Astrocyte (in vitro differentiated cells and primary cell): ENCODE results near the gene CD24.
A peak's percentile ranks its signal among the peaks of the same experiment; 100 is the strongest.

Experiments used
- EZH2 ChIP-seq: IDR thresholded peaks from 2 replicates; pipeline ENCODE4 v1.6.1; 2012; ENCODE audit warnings: mild to moderate bottlenecking, low read length, inconsistent platforms; ENCODE audit not compliant: insufficient read depth
- TF ChIP-seq, protein P1 (sequence below): IDR thresholded peaks from 2 replicates; pipeline ENCODE4 v1.5.1; 2011; ENCODE audit warnings: low read depth, mild to moderate bottlenecking, inconsistent platforms, low read length, moderate library complexity; ENCODE audit not compliant: insufficient read depth

DNA sequence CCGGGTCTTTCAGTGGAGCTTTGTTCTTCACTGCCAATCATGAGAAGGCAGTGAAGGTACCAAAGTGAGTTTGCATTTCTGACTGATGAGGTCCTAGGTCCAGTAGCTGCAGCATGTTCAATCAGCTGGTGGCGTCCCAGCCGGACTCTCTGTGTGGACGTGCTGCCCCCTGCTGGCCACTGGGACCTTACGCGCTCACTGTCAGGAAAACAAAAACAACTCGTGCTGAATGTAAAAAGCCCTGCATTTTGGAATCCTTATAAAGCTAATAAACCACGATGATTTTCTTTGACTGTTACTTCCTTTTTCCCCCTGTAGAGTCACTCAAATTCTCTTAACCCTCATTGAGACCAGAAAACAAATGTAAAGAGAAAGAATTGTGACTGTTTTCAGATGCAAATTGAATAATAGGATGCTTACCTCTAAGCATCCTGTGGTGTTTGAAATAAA is 4.9 kb upstream of the CD24 start:
- TF ChIP-seq, protein P1, sequence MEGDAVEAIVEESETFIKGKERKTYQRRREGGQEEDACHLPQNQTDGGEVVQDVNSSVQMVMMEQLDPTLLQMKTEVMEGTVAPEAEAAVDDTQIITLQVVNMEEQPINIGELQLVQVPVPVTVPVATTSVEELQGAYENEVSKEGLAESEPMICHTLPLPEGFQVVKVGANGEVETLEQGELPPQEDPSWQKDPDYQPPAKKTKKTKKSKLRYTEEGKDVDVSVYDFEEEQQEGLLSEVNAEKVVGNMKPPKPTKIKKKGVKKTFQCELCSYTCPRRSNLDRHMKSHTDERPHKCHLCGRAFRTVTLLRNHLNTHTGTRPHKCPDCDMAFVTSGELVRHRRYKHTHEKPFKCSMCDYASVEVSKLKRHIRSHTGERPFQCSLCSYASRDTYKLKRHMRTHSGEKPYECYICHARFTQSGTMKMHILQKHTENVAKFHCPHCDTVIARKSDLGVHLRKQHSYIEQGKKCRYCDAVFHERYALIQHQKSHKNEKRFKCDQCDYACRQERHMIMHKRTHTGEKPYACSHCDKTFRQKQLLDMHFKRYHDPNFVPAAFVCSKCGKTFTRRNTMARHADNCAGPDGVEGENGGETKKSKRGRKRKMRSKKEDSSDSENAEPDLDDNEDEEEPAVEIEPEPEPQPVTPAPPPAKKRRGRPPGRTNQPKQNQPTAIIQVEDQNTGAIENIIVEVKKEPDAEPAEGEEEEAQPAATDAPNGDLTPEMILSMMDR = peak; percentile 99
- no peak for TF ChIP-seq EZH2
